Hematopoietic multipotent progenitor cell treated with erythropoietin and hydrocortisone succinate and interleukin-3 and kit ligand, for 15 days (in vitro differentiated cells): Measurements from ENCODE around the gene ABCF2.

Experiments used
- DNase-seq: peaks from one replicate; pipeline ENCODE4 v3.0.0-alpha.2; 2015; ENCODE audit warnings: low spot score

Gene ABCF2

GRCh38 chr7:151252961-151253711, 26.1 kb upstream of the ABCF2 start:
- no peak for DNase-seq

- DNase-seq = no peak
Measured at GRCh38 chr7:151252561-151252835, 25.5 kb upstream of the ABCF2 start.

DNA sequence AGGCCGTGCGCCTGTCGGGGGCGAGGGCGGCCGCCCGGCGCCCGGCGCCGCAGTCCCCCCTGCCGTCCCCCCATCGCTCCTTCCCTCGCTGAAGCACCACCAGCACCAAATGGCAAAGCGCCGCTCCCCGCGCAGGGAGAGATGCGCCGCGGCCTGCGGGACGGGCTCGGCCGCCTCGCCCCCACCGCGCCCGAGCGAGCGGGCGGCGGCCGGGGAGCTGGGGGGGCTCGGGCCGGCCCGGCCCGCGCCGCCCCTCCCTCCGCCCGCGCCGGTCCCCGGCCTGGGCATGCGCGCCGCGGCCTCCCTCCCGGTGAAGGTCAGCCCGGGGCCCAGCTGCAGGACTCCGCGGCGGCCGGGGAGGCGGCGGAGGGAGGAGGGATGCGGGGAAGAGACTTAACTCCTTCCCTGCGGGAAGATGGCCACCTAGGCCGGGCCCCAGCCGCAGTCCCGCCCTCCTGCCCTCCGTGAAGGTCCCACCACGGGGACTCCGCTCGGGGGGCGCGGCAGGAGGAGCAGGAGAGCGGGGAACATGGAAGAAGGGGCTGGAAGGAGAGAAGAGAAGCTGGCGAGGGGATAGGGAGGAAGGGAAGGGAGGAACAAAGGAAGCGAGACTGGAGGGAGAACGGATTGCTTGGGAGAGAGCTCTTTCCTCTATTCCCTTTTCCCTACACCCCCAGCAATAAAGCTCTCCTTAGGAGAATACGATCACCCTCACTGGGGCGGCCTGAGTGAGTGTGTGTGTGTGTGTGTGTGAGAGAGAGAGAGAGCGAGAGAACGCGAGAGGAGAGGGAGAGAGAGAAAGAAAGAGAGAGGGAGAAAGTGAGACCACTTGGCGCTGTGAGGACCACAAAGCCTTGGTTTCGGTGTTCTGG, 24.9 kb upstream of the ABCF2 start:
- no peak for DNase-seq

GRCh38 chr7:151251328-151251688, 24.3 kb upstream of the ABCF2 start:
- no peak for DNase-seq

GRCh38 chr7:151250181-151251132, 23.5 kb upstream of the ABCF2 start:
- no peak for DNase-seq

GRCh38 chr7:151249732-151250072, 22.7 kb upstream of the ABCF2 start:
- DNase-seq = no peak

GRCh38 chr7:151249034-151249731, 22.2 kb upstream of the ABCF2 start:
- no peak for DNase-seq

DNA sequence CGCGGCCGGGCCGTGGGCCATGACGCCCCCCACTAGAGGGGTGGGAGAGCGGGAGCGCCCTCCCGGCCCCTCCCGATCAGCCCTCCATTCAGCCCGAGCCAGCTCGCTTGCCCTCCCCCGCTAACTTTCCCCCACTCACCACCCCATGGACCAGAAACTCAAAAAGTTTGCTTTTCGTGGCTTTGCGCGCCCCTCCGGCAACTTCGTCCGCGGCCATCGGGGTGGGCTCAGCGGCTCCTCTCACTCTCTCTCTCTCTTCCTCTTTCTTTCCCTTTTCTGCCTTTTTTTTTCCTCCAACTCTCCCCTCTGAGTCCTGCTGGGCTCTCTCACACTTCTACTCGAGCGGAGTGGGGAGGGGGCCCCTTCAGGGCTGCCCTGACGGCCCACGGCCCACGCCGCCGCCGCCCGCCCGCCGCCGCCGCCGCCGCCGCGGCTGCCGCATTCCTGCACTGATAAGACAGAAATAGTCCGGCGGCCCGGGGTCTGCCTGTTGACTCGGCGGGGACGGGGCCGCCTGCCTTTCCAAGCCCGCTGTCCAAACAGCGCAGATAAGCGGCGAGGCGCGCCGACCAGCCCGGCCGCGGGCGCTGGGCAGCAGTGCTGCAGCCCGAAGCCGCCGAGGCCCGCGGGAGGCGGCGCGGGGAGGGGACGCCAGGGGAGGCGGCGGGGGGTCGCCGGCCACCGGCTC, 21.5 kb upstream of the ABCF2 start, which contains the start of gene SMARCD3:
Gene SMARCD3 (minus strand): TSS at position 349 of the 688 bp plus-strand sequence. CDS start 132 bp downstream, at position 217.
- no peak for DNase-seq

- no peak for DNase-seq
Measured at GRCh38 chr7:151247611-151248345, 20.8 kb upstream of the ABCF2 start.

GRCh38 chr7:151246851-151247580, 20.0 kb upstream of the ABCF2 start:
- DNase-seq = no peak

DNA sequence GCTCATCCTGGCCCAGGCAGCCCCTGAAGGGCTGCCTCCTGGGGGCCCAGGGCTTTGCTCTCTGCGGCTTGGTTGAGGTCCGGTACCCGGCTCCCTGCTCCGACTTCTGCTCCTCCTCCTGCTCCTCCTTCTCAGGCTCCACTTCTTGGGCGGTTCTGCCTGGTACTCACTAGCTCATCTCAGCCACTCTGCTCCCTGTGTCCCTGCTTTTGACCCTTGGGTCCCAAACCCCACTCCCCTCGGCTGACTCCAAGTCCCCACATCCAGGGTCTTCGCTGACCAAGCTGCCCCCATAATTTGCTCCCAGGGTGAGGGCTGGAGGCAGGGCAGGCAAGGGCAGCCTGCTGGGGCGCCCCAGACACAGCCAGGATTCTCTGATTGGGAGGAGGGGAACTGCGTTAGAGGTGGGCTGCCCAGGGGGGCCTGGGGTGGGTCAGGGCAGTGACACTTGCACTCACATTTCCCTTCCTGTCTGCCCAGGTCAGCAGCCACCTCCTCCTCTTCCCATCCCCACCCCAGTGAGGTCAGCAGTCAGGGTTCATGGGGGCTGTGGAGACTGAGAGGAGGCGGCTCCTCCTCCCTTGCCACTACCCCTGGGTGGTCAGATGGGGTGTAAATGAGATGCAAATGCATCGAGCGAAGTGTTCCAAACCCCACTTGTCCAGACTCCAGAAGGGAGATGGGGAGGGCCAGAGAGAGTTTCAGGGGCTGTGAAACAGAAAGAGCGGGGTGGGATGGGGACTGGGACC, 19.3 kb upstream of the ABCF2 start:
- no peak for DNase-seq

GRCh38 chr7:151245360-151246101, 18.5 kb upstream of the ABCF2 start:
- peak; percentile 41 for DNase-seq

DNA sequence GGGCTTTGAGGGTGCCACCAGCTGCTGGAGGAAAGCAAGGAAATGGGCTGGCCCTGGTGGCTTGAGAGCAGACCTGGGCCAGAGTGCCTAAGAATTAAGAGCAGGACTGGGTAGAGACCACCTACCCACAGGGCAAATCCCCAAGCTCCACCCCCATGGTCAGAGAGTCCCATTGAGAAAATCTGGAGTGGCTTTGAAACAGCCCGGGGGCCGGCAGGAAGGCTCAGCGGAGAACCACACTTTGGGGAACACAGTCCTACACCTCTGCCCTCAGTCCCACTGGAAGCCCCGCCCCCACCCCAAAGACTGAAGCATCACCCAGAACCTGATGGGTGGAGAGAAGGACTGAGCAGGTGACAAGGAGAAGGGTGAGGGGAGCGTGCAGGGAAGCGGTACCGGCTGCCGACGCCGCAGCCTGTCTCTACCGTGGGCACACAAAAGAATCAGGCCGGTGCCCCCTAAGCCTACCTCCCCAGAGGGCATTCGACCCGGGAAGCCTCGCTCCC, 17.9 kb upstream of the ABCF2 start:
- DNase-seq = no peak

GRCh38 chr7:151244196-151244840, 17.3 kb upstream of the ABCF2 start:
- peak; percentile 70 for DNase-seq

- peak; percentile 57 for DNase-seq
Measured at GRCh38 chr7:151243408-151244195, 16.6 kb upstream of the ABCF2 start.

GRCh38 chr7:151243045-151243349, 16.0 kb upstream of the ABCF2 start:
- no peak for DNase-seq
